Omental fat pad (tissue), 4 donors: Measurements from ENCODE around the gene FES. TPM values are rescaled to one million over a fixed set of nuclear protein-coding genes. Genes with fewer than 3 reads are reported as not detected.

Experiments used
- ATAC-seq: fragments of 150-250 bp; one replicate; pipeline ENCODE4 v1.9.1; 2016; ENCODE audit warnings: mild to moderate bottlenecking, moderate library complexity; ENCODE audit not compliant: low FRiP score
- DNase-seq: peaks from one replicate; pipeline ENCODE4 v3.0.0-alpha.2; 2019; ENCODE audit warnings: low spot score
- CTCF ChIP-seq, 3 donors: fragments of 450-650 bp; IDR thresholded peaks; one replicate each; pipeline ENCODE4 v1.5.1; 2016 to 2017; ENCODE audit warnings: antibody characterized with exemption in 3 of 3, mild to moderate bottlenecking in 3 of 3, moderate library complexity in 2 of 3
- total RNA-seq, 4 donors: library from RNA; depleted of rRNA; stranded (reverse); fragments of >200 nt; gene quantifications; one replicate each; pipeline ENCODE4 v1.1.0, GENCODE V29; 2016

FES gene
- total RNA-seq, 4 donors from 2014 or later = 57.0 to 146 (median 77.2) TPM

DNA sequence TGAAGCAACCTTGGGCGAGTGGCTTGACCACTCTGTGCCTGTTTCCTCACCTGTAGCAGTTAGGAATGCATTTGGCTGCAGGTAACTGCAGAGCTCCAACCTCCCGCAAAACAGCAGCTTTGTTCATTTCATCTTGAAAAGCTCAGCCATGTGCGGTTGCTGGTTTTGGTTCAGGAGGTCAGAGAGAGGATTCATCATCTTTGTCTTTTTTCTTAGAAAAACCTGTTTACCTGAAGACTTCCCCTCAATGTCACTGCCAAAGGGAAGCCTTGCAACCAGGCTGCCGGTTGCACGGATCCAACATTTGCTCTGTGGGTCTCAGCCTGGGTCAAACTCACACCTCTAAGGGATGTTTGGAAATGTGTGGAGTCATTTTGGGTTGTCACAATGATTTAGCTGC is 32.4 kb upstream of the FES start:
- DNase-seq = no peak
- no peak for ATAC-seq
- TF ChIP-seq CTCF (IDR thresholded peaks at IDR 0.05) = no peak

GRCh38 chr15:90855139-90855538 is 29.2 kb upstream of the FES start:
- ATAC-seq (no peak), DNase-seq (no peak)
- TF ChIP-seq CTCF (IDR thresholded peaks at IDR 0.05) = no peak

GRCh38 chr15:90857337-90857736 is 27.0 kb upstream of the FES start:
- DNase-seq (no peak), ATAC-seq (no peak)

GRCh38 chr15:90857883-90858443 is 26.3 kb upstream of the FES start:
- no peak for TF ChIP-seq CTCF (IDR thresholded peaks at IDR 0.05)
- no peak for ATAC-seq
- DNase-seq = no peak

More at GRCh38 chr15:90857337-90857736, 27.0 kb upstream of the FES start:
- TF ChIP-seq CTCF (IDR thresholded peaks at IDR 0.05) = no peak

DNA sequence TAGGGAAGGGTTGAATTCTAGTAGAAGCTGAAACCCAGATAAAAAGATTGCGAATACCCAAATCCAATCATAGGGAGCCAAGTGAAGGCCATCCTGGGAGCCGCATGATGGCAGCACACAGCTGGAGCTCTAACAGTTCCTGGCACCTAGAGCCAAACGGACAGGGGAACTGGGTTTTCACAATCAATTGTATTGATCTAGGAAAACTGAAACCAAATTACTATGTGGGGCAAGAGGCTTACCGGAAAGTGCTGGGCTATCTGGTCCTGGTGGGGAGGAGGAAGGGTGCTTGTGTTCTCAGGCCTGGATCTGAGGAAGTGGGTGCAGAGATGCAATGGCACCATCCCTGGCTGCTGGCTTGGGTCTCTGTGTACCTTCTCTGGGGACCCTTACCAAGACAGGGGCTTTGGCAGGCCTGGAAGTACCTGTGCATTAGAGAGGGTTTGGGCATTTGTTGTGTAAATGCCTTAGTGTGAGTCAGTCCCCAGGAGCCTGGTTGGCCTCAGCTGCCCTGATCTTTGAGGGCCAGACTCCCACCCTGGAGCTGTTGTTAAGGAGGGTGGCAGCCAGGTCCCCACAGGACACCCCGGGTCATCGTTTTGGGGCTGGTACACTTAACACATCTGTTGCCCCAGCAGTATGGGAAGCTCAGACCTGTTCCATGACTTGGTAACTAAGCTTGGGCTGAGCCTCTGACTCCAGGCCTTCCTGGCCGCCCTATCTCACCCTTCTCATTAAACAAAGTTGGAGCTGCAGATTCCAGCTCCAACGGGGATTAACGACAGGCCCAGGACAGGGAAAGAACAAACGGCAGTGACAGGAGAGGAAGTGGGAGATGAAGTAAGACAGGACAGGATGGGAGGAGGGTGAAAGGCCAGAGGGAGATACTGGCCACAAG is 24.8 kb upstream of the FES start:
- no peak for TF ChIP-seq CTCF (IDR thresholded peaks at IDR 0.05)
- no peak for ATAC-seq
- no peak for DNase-seq

GRCh38 chr15:90860450-90860849 is 23.9 kb upstream of the FES start:
- no peak for DNase-seq
- no peak for TF ChIP-seq CTCF (IDR thresholded peaks at IDR 0.05)
- no peak for ATAC-seq
